ENCODE data around the gene CDC42EP1. TPM values are rescaled to one million over a fixed set of nuclear protein-coding genes. Genes with fewer than 3 reads are reported as not detected.

Gene CDC42EP1
- total RNA-seq, 4 donors from 2014 or later, result 28.4 to 53.4 (median 33.4) TPM

DNA sequence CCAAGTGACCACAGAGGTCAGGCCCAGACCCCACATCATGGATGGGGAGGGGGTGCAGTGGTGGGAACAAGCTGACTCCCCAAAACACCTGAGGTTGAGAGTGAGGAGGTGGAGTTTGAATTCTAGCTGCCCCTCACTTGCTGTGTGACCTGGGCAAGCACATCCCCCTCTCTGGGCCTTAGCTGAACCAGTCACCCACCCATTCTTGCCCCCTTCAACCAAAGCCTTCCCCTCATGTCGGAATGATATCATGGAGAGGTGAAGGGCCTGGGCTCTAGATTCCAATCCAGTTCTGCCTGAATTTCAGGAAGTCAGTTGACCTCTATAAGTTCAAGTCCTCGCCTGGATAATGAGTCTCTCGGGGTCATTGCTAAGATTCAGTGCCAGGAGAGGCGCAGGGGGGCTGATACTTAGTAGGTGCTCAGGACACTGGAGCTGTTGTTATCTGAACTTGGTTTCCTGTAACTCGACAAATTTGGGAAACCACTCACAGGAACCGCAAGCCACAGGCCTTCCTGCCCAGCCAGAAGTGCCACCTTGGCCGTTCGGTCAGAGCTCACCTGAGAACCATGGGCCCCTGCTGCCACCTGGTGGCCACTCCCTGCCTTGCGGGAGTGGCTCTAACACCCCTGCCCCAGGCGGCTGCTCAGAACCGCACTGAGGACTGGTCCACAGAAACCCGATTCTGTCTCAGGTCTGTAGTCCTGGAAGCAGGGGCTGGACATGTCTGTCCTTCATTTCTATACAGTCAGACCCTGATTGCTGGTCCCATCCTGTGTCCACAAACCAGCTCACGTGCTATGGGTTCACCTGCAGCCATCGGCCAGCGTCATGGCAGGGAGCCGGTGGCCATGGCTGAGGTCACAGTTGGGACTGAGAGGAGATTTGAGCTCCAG, 6.9 kb downstream of the CDC42EP1 start:
- Histone ChIP-seq H3K4me3 (no peak overlapping the region), H3K9me3 (no peaks in the 10 kb centered on the region), H3K36me3 (peaks cover 0 to 31% (median 0%) of the 10 kb centered on the region in 3 donors), H3K4me1 (peaks cover 6 to 95% (median 74%) of the 10 kb centered on the region in 4 donors), H3K27ac (peak overlapping the region; percentile 58 to 100 (median 100)), H3K27me3 (no peaks in the 10 kb centered on the region)
- WGBS, 2 donors, result 39 to 43% methylated on average over 14 to 16 of the region's 16 CpGs
- peak; percentile 67 to 79 for DNase-seq (ENCODE audit: low spot score in 2 of 2)
- TF ChIP-seq, protein P1, sequence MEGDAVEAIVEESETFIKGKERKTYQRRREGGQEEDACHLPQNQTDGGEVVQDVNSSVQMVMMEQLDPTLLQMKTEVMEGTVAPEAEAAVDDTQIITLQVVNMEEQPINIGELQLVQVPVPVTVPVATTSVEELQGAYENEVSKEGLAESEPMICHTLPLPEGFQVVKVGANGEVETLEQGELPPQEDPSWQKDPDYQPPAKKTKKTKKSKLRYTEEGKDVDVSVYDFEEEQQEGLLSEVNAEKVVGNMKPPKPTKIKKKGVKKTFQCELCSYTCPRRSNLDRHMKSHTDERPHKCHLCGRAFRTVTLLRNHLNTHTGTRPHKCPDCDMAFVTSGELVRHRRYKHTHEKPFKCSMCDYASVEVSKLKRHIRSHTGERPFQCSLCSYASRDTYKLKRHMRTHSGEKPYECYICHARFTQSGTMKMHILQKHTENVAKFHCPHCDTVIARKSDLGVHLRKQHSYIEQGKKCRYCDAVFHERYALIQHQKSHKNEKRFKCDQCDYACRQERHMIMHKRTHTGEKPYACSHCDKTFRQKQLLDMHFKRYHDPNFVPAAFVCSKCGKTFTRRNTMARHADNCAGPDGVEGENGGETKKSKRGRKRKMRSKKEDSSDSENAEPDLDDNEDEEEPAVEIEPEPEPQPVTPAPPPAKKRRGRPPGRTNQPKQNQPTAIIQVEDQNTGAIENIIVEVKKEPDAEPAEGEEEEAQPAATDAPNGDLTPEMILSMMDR (IDR thresholded peaks at IDR 0.05), result peak; percentile 92 to 99 (median 93)
- TF ChIP-seq EP300 (IDR thresholded peaks at IDR 0.05) (peak in 1 of 2 donors; percentile 35), POLR2A (IDR thresholded peaks at IDR 0.05) (no peak)

- no peaks in the 10 kb centered on the region for H3K9me3 ChIP-seq
- H3K27ac ChIP-seq, result peak overlapping the region in 3 of 4 donors; percentile 100
- no peak for DNase-seq (ENCODE audit: low spot score in 2 of 2)
- peaks cover 0 to 31% (median 0%) of the 10 kb centered on the region in 3 donors for H3K36me3 ChIP-seq
- no peak for TF ChIP-seq EP300 (IDR thresholded peaks at IDR 0.05)
- no peak for TF ChIP-seq POLR2A (IDR thresholded peaks at IDR 0.05)
- TF ChIP-seq, protein P1 (IDR thresholded peaks at IDR 0.05), result no peak
- peaks cover 6 to 87% (median 65%) of the 10 kb centered on the region in 4 donors for H3K4me1 ChIP-seq
- H3K4me3 ChIP-seq, result no peak overlapping the region
- WGBS, 2 donors, result 72 to 80% methylated on average over 14 of the region's 15 CpGs
- no peaks in the 10 kb centered on the region for H3K27me3 ChIP-seq
These were observed 7.7 kb downstream of the CDC42EP1 start for GRCh38 chr22:37568012-37568411.

GRCh38 chr22:37568448-37569008, 8.2 kb downstream of the CDC42EP1 start:
- Histone ChIP-seq H3K27ac (peak overlapping the region; percentile 69 to 100 (median 100)), H3K27me3 (no peaks in the 10 kb centered on the region), H3K4me1 (peaks cover 6 to 82% (median 61%) of the 10 kb centered on the region in 4 donors), H3K36me3 (peaks cover 0 to 31% (median 0%) of the 10 kb centered on the region in 3 donors), H3K9me3 (no peaks in the 10 kb centered on the region), H3K4me3 (no peak overlapping the region)
- 58 to 74% methylated on average over 10 to 13 of the region's 14 CpGs for WGBS, 2 donors
- DNase-seq (ENCODE audit: low spot score in 2 of 2), result no peak
- TF ChIP-seq, protein P1 (IDR thresholded peaks at IDR 0.05), result no peak
- TF ChIP-seq POLR2A (IDR thresholded peaks at IDR 0.05) (no peak), EP300 (IDR thresholded peaks at IDR 0.05) (no peak)

DNA sequence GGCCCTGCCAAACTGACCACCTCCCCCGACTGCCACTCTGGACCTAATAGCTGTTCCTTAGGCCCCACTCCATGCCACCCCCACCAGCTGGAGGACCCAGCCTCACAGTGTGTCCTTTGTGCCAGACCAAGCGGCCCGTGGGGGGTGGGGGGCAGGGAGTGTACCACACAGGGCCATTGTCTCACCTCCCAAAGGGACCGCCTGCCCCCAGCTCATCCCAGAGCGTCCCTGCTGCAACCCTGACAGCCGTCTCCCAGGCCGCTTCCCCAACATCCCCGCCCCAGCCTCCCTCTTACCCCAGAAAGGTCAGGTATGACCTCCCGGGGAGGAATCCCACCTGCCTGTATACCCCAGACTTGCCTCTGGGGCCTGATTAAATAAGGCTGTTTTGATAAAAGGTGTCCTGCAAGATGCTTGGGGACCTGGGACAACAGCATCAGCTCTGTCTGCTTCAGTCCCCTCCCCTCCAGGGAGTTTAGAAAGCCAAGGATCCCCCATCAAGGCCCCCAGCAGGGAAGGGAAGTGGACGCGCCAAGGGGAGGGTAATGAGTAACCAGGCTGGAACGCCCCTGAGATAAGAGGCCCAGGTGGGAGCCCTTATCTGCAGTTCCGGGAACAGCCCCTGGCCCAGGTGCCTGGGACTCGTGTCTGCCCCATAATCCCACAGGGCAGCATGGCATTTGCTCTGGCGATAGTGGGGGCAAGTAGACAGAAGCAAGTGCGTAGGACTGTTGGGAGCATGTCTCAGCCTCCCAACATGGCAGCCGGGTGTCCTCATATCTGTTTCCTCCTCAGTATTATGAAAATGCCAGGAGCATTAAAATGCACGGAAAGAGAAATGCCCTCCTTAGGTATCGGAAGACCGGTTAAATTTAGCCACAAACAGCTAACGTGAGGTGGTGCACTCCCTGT, 9.0 kb downstream of the CDC42EP1 start:
- WGBS, 2 donors, result 41 to 46% methylated on average over 21 of the region's 21 CpGs
- no peak overlapping the region for H3K4me3 ChIP-seq
- no peaks in the 10 kb centered on the region for H3K27me3 ChIP-seq
- H3K27ac ChIP-seq, result peak overlapping the region in 3 of 4 donors; percentile 69 to 100 (median 100)
- peaks cover 0 to 31% (median 0%) of the 10 kb centered on the region in 3 donors for H3K36me3 ChIP-seq
- peaks cover 6 to 79% (median 54%) of the 10 kb centered on the region in 4 donors for H3K4me1 ChIP-seq
- no peak for DNase-seq (ENCODE audit: low spot score in 2 of 2)
- TF ChIP-seq EP300 (IDR thresholded peaks at IDR 0.05), result peak in 1 of 2 donors; percentile 4
- TF ChIP-seq, protein P1 (IDR thresholded peaks at IDR 0.05), result no peak
- no peaks in the 10 kb centered on the region for H3K9me3 ChIP-seq
